Tibial nerve (tissue), 4 donors: ENCODE data around the gene GPI. TPM values are rescaled to one million over a fixed set of nuclear protein-coding genes. Genes with fewer than 3 reads are reported as not detected.

ENCODE experiments used
- DNase-seq, 2 donors: peaks; one replicate each; pipeline ENCODE4 v3.0.0-alpha.2; 2019; ENCODE audit warnings: low spot score in 2 of 2
- H3K27ac ChIP-seq, 4 donors: fragments of 200-600 bp; sonication (generic) in 3 of 4; one replicate each; pipeline ENCODE4 v1.5.1; 2017 to 2019; ENCODE audit warnings: mild to moderate bottlenecking in 1 of 4
- H3K27me3 ChIP-seq, 2 donors: fragments of 200-600 bp; sonication (generic) in 1 of 2; one replicate each; pipeline versions ENCODE4 v1.5.1 to v1.6.0; 2017 to 2019
- H3K36me3 ChIP-seq, 3 donors: fragments of 200-600 bp; sonication (generic); one replicate each; pipeline ENCODE4 v1.5.1; 2018 to 2019
- H3K4me1 ChIP-seq, 4 donors: fragments of 200-600 bp; sonication (generic) in 3 of 4; one replicate each; pipeline ENCODE4 v1.5.1; 2017 to 2019
- H3K4me3 ChIP-seq, 4 donors: fragments of 200-600 bp; sonication (generic) in 3 of 4; one replicate each; pipeline ENCODE4 v1.5.1; 2017 to 2019; ENCODE audit warnings: mild to moderate bottlenecking in 1 of 4, moderate library complexity in 1 of 4
- H3K9me3 ChIP-seq, 4 donors: fragments of 200-600 bp; sonication (generic) in 3 of 4; one replicate each; pipeline ENCODE4 v1.5.1; 2017 to 2019
- EP300 ChIP-seq, 2 donors: sonication (generic); formaldehyde crosslinking; IDR thresholded peaks; one replicate each; pipeline ENCODE4 v1.6.1; 2017; ENCODE audit warnings: antibody characterized with exemption in 2 of 2, mild to moderate bottlenecking in 1 of 2
- POLR2A ChIP-seq, 2 donors: fragments of 450-650 bp; IDR thresholded peaks; one replicate each; pipeline ENCODE4 v1.6.1; 2017; ENCODE audit warnings: antibody characterized with exemption in 2 of 2, mild to moderate bottlenecking in 2 of 2, moderate library complexity in 2 of 2
- WGBS, 2 donors: methylation state at CpG; one replicate each; pipeline ENCODE4 v1.1.5; 2018; 5-methylcytosine and 5-hydroxymethylcytosine counted together
- total RNA-seq, 4 donors: library from RNA; depleted of rRNA; stranded (reverse); fragments of >200 nt; gene quantifications; one replicate each; pipeline ENCODE4 v1.1.0, GENCODE V29; 2016
- TF ChIP-seq, protein P1 (sequence below), 5 experiments: fragments of 200-600 bp in 3 of 5; fragments of 450-650 bp in 2 of 5; sonication (generic) in 3 of 5; IDR thresholded peaks; one replicate each; pipeline ENCODE4 v1.5.1; 2016 to 2019; ENCODE audit warnings: antibody characterized with exemption in 5 of 5, mild to moderate bottlenecking in 3 of 5, moderate library complexity in 2 of 5

Gene GPI
- total RNA-seq, 4 donors from 2014 or later, result 156 to 233 (median 177) TPM

DNA sequence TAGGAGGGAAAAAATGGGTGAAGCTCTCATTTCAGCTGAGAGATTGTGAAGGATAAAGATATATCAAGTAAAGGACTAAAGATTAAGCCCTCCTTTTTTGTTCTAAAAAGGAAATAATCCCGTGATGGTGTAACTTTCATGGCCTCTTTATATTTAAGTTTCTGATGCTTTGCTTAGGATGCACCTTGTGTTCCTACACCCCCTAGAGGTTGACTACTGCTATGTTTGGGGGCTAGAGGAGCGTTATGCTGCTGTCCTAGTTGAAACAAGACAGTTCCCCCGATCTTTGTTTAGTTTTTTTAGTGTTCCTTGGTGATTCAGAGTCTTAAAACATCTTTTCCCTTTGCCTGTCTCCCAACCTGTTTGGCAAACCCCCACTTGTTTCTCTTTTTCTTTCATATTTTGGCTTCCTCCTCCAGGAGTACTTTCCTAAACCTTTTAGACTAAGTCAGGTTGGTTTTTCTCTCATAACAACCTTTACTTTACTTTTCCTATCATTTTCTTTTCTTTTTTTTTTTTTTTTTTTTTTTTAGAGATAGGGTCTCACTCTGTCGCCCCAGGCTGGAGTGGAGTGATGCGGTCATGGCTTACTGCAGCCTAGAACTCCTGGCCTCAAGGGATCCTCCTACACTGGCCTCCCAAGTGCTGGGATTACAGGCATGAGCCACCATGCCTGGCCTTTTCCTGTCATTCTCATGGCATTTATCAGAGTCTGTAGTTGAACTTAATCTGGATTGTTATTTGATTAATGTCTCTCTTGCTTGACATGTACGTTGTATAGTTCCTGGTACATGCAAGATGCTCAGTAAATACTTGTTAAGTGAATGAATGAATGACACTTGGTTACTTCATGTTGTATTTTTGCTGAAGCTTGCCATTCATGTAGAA, 66.0 kb downstream of the GPI start:
- 30 to 33% methylated on average over 6 of the region's 6 CpGs for WGBS, 2 donors
- Histone ChIP-seq H3K4me1 (peaks cover 0 to 58% (median 23%) of the 10 kb centered on the region in 4 donors), H3K27ac (peak overlapping the region in 2 of 4 donors; percentile 95 to 97), H3K9me3 (no peaks in the 10 kb centered on the region), H3K27me3 (no peaks in the 10 kb centered on the region), H3K36me3 (peaks cover 0 to 31% (median 13%) of the 10 kb centered on the region in 3 donors), H3K4me3 (peak overlapping the region in 1 of 4 donors; percentile 4)
- DNase-seq, result no peak
- TF ChIP-seq EP300 (IDR thresholded peaks at IDR 0.05), result no peak
- TF ChIP-seq, protein P1, sequence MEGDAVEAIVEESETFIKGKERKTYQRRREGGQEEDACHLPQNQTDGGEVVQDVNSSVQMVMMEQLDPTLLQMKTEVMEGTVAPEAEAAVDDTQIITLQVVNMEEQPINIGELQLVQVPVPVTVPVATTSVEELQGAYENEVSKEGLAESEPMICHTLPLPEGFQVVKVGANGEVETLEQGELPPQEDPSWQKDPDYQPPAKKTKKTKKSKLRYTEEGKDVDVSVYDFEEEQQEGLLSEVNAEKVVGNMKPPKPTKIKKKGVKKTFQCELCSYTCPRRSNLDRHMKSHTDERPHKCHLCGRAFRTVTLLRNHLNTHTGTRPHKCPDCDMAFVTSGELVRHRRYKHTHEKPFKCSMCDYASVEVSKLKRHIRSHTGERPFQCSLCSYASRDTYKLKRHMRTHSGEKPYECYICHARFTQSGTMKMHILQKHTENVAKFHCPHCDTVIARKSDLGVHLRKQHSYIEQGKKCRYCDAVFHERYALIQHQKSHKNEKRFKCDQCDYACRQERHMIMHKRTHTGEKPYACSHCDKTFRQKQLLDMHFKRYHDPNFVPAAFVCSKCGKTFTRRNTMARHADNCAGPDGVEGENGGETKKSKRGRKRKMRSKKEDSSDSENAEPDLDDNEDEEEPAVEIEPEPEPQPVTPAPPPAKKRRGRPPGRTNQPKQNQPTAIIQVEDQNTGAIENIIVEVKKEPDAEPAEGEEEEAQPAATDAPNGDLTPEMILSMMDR (IDR thresholded peaks at IDR 0.05), result peak in 4 of 5 experiments; percentile 41 to 51 (median 44)

- WGBS, 2 donors, result 62 to 66% methylated on average over 2 of the region's 2 CpGs
- no peak for DNase-seq
- Histone ChIP-seq H3K27me3 (no peaks in the 10 kb centered on the region), H3K36me3 (peaks cover 0 to 40% (median 13%) of the 10 kb centered on the region in 3 donors), H3K4me1 (peaks cover 0 to 64% (median 24%) of the 10 kb centered on the region in 4 donors), H3K27ac (peak overlapping the region in 2 of 4 donors; percentile 95 to 97), H3K4me3 (no peak overlapping the region), H3K9me3 (no peaks in the 10 kb centered on the region)
- TF ChIP-seq EP300 (IDR thresholded peaks at IDR 0.05) (no peak), POLR2A (IDR thresholded peaks at IDR 0.05) (no peak)
- TF ChIP-seq, protein P1 (IDR thresholded peaks at IDR 0.05), result no peak
Observed at GRCh38 chr19:34431681-34432402, 66.8 kb downstream of the GPI start.

GRCh38 chr19:34432797-34433196, 67.8 kb downstream of the GPI start:
- H3K36me3 ChIP-seq, result peaks cover 0 to 49% (median 13%) of the 10 kb centered on the region in 3 donors
- DNase-seq, result peak; percentile 43 to 54
- no peaks in the 10 kb centered on the region for H3K9me3 ChIP-seq
- peaks cover 0 to 59% (median 24%) of the 10 kb centered on the region in 4 donors for H3K4me1 ChIP-seq
- H3K27ac ChIP-seq, result peak overlapping the region in 3 of 4 donors; percentile 34 to 97 (median 78)
- WGBS, 2 donors, result 59 to 62% methylated on average over 5 of the region's 5 CpGs
- TF ChIP-seq EP300 (IDR thresholded peaks at IDR 0.05) (peak; percentile 86 to 88), POLR2A (IDR thresholded peaks at IDR 0.05) (no peak)
- H3K27me3 ChIP-seq, result no peaks in the 10 kb centered on the region
- no peak overlapping the region for H3K4me3 ChIP-seq

DNA sequence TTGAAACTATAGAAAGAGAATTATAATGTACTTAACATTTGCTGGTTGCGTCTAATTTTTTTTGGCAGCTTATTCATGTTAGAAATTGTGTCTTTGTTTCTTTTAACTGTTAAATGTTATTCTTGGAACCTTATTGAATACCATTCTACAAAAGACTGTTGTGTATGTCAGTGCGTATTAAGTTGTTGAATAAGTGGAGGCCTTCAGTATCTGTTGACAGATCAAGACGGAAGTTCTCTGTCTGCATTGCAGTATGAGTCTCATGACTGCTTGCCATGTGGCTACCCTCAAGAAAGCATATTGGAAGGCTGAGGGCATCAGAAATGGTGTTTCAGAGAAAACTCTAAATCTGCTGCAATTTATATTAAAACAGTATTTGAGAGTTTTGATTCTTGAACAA, 71.7 kb downstream of the GPI start:
- peaks cover 0 to 87% (median 13%) of the 10 kb centered on the region in 3 donors for H3K36me3 ChIP-seq
- DNase-seq, result no peak
- TF ChIP-seq EP300 (IDR thresholded peaks at IDR 0.05) (no peak), POLR2A (IDR thresholded peaks at IDR 0.05) (no peak)
- TF ChIP-seq, protein P1 (IDR thresholded peaks at IDR 0.05), result no peak
- peaks cover 0 to 30% (median 2%) of the 10 kb centered on the region in 4 donors for H3K4me1 ChIP-seq
- peak overlapping the region in 1 of 4 donors; percentile 11 for H3K27ac ChIP-seq
- H3K4me3 ChIP-seq, result no peak overlapping the region
- H3K27me3 ChIP-seq, result no peaks in the 10 kb centered on the region
- H3K9me3 ChIP-seq, result no peaks in the 10 kb centered on the region
- 24 to 29% methylated on average over 3 of the region's 3 CpGs for WGBS, 2 donors

- Histone ChIP-seq H3K4me1 (peaks cover 0 to 3% (median 0%) of the 10 kb centered on the region in 4 donors), H3K27ac (no peak overlapping the region), H3K4me3 (no peak overlapping the region), H3K36me3 (peaks cover 0 to 94% (median 4%) of the 10 kb centered on the region in 3 donors), H3K27me3 (no peaks in the 10 kb centered on the region), H3K9me3 (no peaks in the 10 kb centered on the region)
- TF ChIP-seq, protein P1 (IDR thresholded peaks at IDR 0.05), result no peak
- no peak for TF ChIP-seq EP300 (IDR thresholded peaks at IDR 0.05)
- TF ChIP-seq POLR2A (IDR thresholded peaks at IDR 0.05), result no peak
- DNase-seq, result no peak
- 93 to 95% methylated on average over 3 of the region's 3 CpGs for WGBS, 2 donors
Observed at GRCh38 chr19:34448191-34448590, 83.2 kb downstream of the GPI start.

Other genes with a start within 250 kb of the GPI start
- 100 to 1,000 TPM in 1 of 4 donors, 10 to 100 TPM in 3; 68.4 to 117 (median 98.1) TPM for gene LSM14A, start 192.7 kb upstream of the GPI start, total RNA-seq
- gene GARRE1, start 110.6 kb upstream of the GPI start, total RNA-seq, result 10 to 100 TPM; 21.6 to 35.4 (median 30.9) TPM
- gene PDCD2L, start 39.2 kb downstream of the GPI start, total RNA-seq, result 10 to 100 TPM in 3 of 4 donors, 1 to 10 TPM in 1; 9.8 to 16.2 (median 12.2) TPM
- 100 to 1,000 TPM in 1 of 4 donors, 10 to 100 TPM in 3; 85.1 to 124 (median 89.6) TPM for gene UBA2, start 63.2 kb downstream of the GPI start, total RNA-seq
- 10 to 100 TPM; 18.4 to 55.5 (median 30.4) TPM for gene WTIP, start 116.6 kb downstream of the GPI start, total RNA-seq